Mucosa of rectum (tissue), 2 donors: Measurements from ENCODE around the gene HTT.
A peak's percentile ranks its signal among the peaks of the same experiment; 100 is the strongest.

ENCODE experiments used
- H3K27ac ChIP-seq, 2 donors: one replicate each; pipeline ENCODE4 v1.7.0; 2013; ENCODE audit warnings: inconsistent platforms in 2 of 2, low read depth in 2 of 2, low read length in 2 of 2
- H3K27me3 ChIP-seq, 2 donors: one replicate each; pipeline ENCODE4 v1.7.0; 2013; ENCODE audit warnings: low read length in 2 of 2; ENCODE audit not compliant: control insufficient read depth in 2 of 2, insufficient read depth in 2 of 2
- H3K36me3 ChIP-seq, 2 donors: one replicate each; pipeline ENCODE4 v1.7.0; 2013; ENCODE audit warnings: low read length in 2 of 2; ENCODE audit not compliant: control insufficient read depth in 2 of 2, insufficient read depth in 2 of 2
- H3K4me1 ChIP-seq, 2 donors: one replicate each; pipeline ENCODE4 v1.7.0; 2013; ENCODE audit warnings: low read length in 2 of 2, mild to moderate bottlenecking in 1 of 2; ENCODE audit not compliant: control insufficient read depth in 2 of 2, insufficient read depth in 2 of 2
- H3K4me3 ChIP-seq, 2 donors: one replicate each; pipeline ENCODE4 v1.7.0; 2013; ENCODE audit warnings: low read length in 2 of 2
- H3K9ac ChIP-seq, 2 donors: one replicate each; pipeline ENCODE4 v1.7.0; 2013; ENCODE audit warnings: low read length in 2 of 2, low read depth in 1 of 2, mild to moderate bottlenecking in 1 of 2
- H3K9me3 ChIP-seq, 2 donors: one replicate each; pipeline ENCODE4 v1.7.0; 2013; ENCODE audit warnings: low read length in 2 of 2; ENCODE audit not compliant: control insufficient read depth in 2 of 2
- donor health status: healthy.
- donor health status: Normal muscosa, but diverticular disease.

Gene HTT

DNA sequence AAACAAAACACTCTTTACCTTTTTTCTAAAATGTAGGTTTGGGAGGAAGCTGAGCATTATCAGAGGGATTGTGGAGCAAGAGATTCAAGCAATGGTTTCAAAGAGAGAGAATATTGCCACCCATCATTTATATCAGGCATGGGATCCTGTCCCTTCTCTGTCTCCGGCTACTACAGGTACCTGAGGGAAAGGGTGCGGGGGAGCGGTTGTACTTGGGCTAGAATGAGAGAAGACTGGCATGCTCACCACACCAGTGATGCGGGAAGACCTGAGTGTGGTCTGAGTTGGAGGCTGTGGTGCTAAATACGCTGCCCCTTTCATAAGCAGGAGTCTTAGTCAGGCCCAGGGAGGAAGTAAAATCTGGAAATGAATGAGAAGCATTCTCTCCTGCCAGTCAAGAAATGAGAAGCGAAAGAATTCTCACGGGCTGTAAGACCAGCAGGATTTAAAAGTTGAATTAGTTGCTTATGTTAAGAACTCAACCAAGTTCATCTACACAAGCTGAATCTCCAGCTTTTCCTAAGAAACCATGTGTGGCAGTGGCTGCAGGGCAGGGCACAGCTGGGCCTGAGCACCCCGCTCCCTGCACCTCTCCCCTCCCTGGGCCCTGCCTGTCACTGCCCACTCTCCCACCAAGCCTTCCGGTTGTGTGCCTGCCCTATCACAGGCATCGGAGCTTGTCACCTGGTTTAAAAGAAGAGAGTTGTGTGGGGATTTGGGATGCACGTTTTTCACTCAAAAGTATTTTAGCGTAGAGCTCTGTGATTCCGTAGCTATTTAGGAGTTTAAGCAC lies 149.7 kb downstream of the HTT start:
- no peak overlapping the region for H3K4me3 ChIP-seq
- peak overlapping the region in 1 of 2 donors; percentile 35 for H3K27ac ChIP-seq
- H3K36me3 ChIP-seq = peaks cover 68 to 83% of the 10 kb centered on the region in 2 donors
- no peak overlapping the region for H3K9ac ChIP-seq
- no peaks in the 10 kb centered on the region for H3K9me3 ChIP-seq
- H3K27me3 ChIP-seq = no peaks in the 10 kb centered on the region
- H3K4me1 ChIP-seq = peaks cover 0 to 5% of the 10 kb centered on the region in 2 donors

DNA sequence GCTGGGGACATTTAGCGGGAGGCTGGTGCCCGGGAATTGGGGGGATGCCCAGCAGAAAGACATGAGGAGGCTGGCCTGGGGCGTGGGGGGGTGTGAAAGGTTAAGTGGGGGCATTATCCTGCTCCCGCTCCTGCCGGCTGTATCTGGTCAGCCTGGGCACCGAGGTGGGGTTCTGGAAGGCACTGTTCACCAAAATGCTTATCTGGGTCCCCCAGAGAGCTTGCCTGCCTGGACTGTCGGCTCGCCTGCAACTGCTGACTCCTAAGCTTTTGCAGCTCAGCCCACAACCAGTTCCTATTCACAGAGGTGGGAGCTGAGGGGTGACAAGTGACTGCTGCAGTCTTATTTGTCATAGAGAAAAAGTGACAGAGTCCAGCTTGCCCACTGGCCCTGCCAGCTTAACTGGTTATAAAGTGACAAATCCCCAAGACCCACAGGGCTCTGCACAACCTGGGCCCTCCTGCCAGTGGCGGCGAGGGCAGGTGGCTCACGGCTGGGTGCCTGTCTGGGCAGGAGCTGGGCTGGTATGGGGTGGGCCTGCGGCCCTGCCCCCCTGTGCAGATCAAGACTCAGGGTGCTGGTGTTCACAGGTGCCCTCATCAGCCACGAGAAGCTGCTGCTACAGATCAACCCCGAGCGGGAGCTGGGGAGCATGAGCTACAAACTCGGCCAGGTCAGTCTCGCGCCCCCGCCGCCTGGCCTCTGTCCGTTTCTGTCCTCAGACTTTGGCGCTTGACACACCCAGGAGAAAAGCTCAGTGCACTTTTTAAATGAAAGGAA lies 150.8 kb downstream of the HTT start:
- H3K27ac ChIP-seq = peak overlapping the region in 1 of 2 donors; percentile 38
- H3K27me3 ChIP-seq = no peaks in the 10 kb centered on the region
- H3K9ac ChIP-seq = no peak overlapping the region
- peaks cover 73 to 83% of the 10 kb centered on the region in 2 donors for H3K36me3 ChIP-seq
- H3K9me3 ChIP-seq = no peaks in the 10 kb centered on the region
- H3K4me1 ChIP-seq = peaks cover 0 to 5% of the 10 kb centered on the region in 2 donors
- no peak overlapping the region for H3K4me3 ChIP-seq

DNA sequence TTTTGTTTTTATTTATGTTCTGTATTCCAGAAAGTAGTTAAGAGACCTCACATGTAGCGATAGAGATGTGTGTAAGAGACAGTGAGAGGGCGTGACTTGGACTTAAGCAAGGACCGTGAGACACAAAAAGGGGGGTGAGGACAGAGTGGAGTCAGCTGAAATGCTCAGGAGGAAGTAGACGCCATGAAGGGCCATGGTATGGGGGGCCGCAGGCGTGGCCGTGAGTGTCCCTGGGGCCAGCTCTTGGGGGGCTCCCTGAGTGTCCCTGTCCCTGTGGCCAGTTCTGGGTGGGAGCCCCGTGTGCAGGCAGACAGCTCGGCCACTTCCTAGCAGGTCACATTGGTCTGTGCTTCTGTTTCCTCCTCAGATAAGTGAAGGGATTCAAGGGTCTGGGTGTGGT lies 151.5 kb downstream of the HTT start:
- Histone ChIP-seq H3K27me3 (no peaks in the 10 kb centered on the region), H3K27ac (peak overlapping the region; percentile 23 to 29), H3K4me1 (peaks cover 0 to 5% of the 10 kb centered on the region in 2 donors), H3K4me3 (no peak overlapping the region), H3K9ac (no peak overlapping the region), H3K9me3 (no peaks in the 10 kb centered on the region), H3K36me3 (peaks cover 76 to 83% of the 10 kb centered on the region in 2 donors)

DNA sequence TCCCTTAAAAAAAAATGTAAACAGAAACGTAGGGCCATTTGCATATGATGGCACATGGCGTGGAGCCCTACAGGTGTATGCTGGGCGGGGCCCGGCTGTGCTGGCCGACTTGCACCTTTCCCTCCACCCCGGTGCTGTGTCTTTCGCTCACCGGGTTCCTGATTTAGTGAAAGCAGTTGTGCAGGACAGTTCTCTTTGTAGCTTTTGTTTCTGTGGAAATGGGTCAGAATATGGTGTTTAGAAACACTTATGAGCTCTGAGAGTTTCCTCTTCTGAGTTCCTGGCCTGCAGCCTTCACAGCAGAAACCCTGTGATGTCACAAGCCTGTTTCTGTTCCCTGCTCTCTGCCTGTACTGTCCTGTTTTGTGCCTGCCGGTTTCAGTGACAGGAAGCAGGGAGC lies 152.0 kb downstream of the HTT start:
- peaks cover 77 to 83% of the 10 kb centered on the region in 2 donors for H3K36me3 ChIP-seq
- no peaks in the 10 kb centered on the region for H3K9me3 ChIP-seq
- peaks cover 0 to 5% of the 10 kb centered on the region in 2 donors for H3K4me1 ChIP-seq
- H3K27ac ChIP-seq = peak overlapping the region; percentile 23 to 29
- H3K27me3 ChIP-seq = no peaks in the 10 kb centered on the region
- no peak overlapping the region for H3K9ac ChIP-seq
- no peak overlapping the region for H3K4me3 ChIP-seq

DNA sequence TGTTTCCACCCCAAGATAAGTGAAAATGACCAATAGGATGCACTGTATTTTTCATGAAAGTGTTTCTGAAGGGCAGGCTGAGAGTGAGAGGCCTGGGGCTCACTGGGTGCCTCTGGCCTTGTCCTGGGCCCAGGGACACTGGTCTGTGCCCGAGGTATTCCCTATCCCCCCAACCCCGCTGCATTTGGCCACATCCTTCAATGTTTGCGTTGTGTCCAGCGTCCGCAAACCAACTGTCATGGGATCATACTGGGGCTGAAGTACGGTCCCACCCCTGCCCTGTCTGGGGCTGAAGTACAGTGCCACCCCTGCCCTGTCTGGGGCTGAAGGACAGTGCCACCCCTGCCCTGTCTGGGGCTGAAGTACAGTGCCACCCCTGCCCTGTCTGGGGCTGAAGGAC lies 152.5 kb downstream of the HTT start:
- no peaks in the 10 kb centered on the region for H3K27me3 ChIP-seq
- peaks cover 74 to 81% of the 10 kb centered on the region in 2 donors for H3K36me3 ChIP-seq
- peak overlapping the region in 1 of 2 donors; percentile 29 for H3K27ac ChIP-seq
- peaks cover 0 to 5% of the 10 kb centered on the region in 2 donors for H3K4me1 ChIP-seq
- no peaks in the 10 kb centered on the region for H3K9me3 ChIP-seq
- H3K4me3 ChIP-seq = no peak overlapping the region
- no peak overlapping the region for H3K9ac ChIP-seq

DNA sequence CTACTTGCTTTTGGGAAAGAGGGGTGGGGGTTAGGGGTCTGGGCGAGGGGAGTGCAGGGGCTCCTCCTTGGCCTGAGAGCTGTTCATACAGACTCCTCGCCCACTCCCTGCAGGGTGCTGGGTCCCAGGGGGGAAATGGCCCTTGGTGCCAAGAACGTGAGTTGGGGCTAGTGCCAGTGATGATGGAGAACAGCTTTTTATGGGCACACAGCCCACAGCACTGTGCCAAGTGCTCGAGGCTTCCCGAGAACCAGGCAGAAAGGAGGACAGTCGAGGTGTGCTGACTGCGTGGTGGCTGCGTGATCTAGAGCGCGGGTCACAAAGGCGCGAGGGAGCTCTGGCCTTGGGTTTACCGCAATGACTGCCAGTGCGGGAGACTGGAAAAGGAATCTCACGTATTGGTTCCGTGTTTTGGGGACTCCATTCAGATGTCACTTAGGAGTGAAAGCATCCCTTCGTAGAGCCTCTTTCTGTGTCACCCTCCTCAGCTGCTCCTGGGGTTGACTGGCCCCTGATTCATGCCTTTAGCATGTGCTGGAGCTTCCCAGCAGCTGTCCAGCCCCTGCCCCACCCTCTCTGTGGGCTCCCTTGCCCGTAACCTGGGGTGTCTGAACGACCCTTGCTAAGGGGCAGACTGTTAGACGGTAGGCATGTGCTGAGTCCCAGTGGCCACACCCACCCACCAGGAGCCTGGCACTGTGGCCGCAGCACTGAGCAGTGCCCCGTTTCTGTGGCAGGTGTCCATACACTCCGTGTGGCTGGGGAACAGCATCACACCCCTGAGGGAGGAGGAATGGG lies 153.6 kb downstream of the HTT start:
- peaks cover 73 to 80% of the 10 kb centered on the region in 2 donors for H3K36me3 ChIP-seq
- H3K27me3 ChIP-seq = no peaks in the 10 kb centered on the region
- peaks cover 0 to 5% of the 10 kb centered on the region in 2 donors for H3K4me1 ChIP-seq
- H3K9me3 ChIP-seq = no peaks in the 10 kb centered on the region
- H3K4me3 ChIP-seq = no peak overlapping the region
- H3K27ac ChIP-seq = no peak overlapping the region
- H3K9ac ChIP-seq = no peak overlapping the region

DNA sequence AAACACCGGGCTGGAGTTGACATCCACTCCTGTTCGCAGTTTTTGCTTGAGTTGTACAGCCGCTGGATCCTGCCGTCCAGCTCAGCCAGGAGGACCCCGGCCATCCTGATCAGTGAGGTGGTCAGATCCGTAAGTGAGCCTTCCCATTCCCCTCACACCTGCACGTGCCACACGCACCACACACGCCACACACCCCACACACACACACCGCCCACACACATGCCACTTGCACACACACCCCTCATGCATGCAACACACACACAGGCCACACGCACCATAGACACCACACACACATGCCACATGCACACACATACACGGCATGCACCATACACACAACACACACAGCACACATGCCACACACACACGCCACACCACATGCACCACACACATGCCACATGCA lies 154.4 kb downstream of the HTT start:
- no peaks in the 10 kb centered on the region for H3K27me3 ChIP-seq
- no peak overlapping the region for H3K9ac ChIP-seq
- H3K4me3 ChIP-seq = no peak overlapping the region
- no peaks in the 10 kb centered on the region for H3K9me3 ChIP-seq
- no peak overlapping the region for H3K27ac ChIP-seq
- H3K36me3 ChIP-seq = peaks cover 70 to 80% of the 10 kb centered on the region in 2 donors
- peaks cover 0 to 5% of the 10 kb centered on the region in 2 donors for H3K4me1 ChIP-seq

DNA sequence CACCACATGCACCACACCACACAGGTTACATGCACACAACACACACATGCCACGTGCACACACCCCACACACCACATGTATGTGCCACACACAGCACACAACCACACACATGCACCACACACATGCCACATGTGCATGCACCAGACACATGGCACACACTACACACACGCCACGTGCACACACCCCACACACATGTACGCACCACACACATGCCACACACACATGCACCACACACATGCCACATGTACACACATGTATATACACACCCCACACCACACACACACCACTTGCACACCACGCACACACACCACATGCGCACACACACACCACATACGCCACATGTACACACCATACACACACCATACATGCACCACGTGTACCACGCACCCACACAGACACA lies 154.8 kb downstream of the HTT start:
- Histone ChIP-seq H3K27me3 (no peaks in the 10 kb centered on the region), H3K36me3 (peaks cover 69 to 77% of the 10 kb centered on the region in 2 donors), H3K9ac (no peak overlapping the region), H3K4me3 (no peak overlapping the region), H3K4me1 (peaks cover 0 to 5% of the 10 kb centered on the region in 2 donors), H3K27ac (no peak overlapping the region), H3K9me3 (no peaks in the 10 kb centered on the region)

DNA sequence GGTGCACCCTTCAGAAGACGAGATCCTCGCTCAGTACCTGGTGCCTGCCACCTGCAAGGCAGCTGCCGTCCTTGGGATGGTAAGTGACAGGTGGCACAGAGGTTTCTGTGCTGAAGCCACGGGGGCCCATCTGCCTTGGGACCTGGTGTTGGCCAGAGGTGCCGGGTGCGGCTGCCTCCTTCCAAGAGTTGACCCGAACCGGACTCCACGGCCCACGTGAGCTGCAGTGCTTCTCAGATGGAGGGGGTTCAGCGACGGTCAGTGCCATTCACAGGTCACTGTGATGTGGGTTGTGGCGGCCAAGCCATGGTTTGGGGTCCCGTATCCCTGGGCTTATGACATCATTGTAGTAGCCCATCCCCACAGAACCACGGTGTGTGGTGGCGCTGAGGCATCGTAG lies 155.5 kb downstream of the HTT start:
- no peak overlapping the region for H3K27ac ChIP-seq
- no peaks in the 10 kb centered on the region for H3K9me3 ChIP-seq
- H3K4me3 ChIP-seq = no peak overlapping the region
- H3K9ac ChIP-seq = no peak overlapping the region
- H3K27me3 ChIP-seq = no peaks in the 10 kb centered on the region
- H3K4me1 ChIP-seq = peaks cover 0 to 5% of the 10 kb centered on the region in 2 donors
- H3K36me3 ChIP-seq = peaks cover 69 to 76% of the 10 kb centered on the region in 2 donors
